Glomerular visceral epithelial cell (primary cell): ENCODE data around the gene GLO1.
A peak's percentile ranks its signal among the peaks of the same experiment; 100 is the strongest.

ENCODE experiments used
- DNase-seq: peaks from one replicate; pipeline ENCODE4 v3.0.0-alpha.2; 2016; ENCODE audit errors: extremely low spot score

GLO1 gene

DNA sequence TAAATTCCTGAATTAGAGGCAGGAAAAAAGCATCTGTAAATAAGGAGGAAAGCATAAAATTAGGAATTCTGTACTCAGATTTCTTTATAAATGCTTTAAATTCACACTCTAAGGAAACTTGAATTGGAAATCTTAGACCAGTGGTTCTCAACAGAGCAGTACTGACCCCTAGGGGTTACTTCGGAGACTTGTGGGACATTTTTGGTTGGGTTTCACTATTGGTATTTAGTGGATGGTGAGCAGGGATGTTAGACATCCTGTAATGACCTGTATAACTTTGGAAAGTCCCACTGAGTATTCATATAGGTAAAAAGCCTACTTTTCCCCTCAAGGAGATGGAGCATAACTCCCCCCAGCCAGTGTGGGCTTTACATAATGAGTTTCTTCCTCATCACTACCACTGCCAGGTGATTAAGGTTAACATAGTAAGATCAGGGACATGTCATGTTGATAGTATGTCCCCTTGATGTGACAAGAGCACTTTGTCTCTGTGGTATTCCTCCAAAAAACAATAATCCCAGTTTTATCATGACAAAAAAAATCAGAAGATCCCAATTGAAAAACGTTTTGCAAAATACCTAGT lies 31.0 kb downstream of the GLO1 start:
- peak; percentile 53 for DNase-seq

DNA sequence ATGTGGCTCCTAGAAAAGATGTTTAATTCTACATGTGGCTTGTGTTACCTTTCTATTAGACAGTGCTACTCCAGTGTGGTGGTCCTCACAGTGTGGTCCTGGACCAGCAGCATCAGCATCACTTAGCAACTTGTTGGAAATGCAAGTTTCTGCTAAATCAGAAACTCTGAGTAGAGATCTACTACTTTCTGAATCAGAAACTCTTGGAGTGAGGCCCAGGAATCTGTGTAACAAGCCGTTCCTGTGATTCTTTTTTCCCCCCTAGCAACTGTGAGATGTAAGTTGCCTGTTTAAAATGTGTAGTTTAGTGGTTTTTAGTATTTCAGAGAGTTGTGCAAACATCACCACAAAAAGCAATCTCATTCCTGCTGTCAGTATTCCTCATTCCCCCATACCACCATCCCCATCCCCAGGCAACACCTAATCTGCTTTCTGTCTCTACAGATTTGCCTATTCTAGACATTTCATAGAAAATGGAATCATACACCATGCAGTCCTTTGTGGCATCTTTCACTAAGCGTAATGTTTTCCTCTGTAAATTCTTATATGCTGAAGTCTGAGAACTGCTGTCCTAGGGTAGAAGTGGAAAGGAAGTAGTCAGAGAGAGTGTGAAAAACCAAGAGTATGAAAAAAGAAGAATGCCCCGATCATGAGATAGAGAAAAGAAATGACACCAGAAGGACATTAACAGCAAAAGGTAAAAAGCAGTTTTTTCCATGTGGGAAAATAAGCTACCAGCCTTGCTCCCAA lies 44.4 kb downstream of the GLO1 start:
- DNase-seq = no peak

DNA sequence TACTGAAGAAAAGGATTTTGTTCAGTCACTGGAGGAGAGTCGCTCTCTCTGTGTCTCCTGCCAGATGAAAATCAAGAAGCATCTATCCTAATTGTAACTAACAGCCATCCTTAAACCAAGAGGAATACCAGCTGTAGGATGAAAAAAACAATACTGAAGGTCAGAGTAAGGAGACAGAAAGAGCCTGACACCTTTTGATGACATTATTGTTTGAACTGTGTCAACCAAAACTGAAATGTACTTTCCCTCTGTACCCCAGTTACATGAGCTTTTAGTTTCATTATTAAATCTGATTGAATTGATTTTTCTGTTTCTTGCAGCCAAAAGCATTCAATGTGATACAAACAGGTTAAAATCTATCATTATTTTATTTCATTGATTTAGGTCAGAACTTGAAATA lies 46.0 kb downstream of the GLO1 start:
- DNase-seq = no peak

DNA sequence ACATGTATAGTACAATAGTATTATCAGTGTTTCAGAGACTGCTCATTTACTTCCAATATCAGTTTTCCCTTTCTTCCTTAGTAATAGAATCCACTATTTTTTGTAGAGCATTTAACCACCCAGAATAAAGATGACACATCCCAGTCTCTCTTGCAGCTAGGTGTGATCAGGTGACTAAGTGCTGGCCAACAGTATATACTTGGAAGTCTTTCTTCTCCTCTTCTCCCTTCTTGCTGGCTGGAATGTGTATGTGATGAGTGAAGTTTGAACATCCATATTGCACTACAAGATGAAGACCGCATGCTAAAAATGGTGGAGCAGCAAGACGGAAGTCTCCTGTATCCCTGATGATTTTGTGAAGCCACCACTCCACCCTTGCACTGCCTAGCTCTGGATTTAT lies 48.7 kb downstream of the GLO1 start:
- DNase-seq = no peak

DNA sequence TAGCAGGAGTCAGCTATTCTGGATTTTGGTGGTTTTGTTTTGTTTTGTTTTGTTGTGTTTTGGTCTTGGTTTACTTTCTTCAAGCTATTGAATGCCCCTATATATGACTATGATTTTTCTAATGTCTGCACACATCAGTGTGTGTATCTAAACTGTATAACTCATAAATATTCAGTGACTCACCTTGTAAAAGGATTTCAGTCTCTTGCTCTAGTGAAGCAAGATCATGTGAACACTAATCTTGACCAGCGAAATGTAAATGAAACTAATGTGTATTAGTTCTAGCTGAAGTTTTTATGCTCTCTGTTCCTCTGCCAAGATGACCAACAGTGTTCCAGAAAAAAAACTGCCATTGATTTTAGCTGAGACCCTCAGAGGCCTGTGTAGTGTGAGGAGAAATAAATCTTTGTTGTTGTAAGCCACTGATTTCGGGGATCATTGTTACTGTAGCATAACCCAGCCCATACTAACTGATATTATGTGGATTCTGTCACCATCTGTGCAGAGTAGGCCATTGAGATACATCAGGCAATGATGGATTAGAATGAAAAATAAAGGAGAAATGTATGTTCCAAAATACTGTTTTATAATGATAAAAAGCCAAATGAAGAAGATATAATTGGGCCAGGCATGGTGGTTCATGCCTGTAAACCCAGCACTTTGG lies 51.7 kb downstream of the GLO1 start:
- no peak for DNase-seq

DNA sequence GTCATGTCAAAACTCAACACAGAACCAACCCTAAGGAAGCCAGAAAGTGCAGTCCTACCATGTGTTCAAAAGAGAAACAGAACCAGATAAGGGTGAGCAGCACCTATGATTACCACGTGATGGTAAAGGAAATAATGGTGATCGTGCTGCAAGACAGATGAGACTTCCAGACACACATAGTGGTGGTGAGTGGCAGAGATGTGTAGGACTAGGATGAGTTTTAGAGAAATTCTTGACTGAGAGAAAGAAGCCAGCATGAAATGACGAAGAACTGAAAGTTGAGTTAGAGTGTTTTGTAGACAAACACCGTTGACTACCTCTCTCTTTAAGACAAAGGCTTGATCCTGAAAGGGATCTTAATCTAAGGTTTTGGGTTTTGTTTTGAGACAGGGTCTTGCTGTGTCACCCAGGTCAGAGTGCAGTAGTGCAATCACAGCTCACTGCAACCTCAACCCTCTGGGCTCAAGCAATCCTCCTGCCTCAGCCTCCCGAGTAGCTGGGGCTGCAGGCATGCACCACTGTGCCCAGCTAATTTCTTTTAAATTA lies 52.7 kb downstream of the GLO1 start:
- DNase-seq = no peak

DNA sequence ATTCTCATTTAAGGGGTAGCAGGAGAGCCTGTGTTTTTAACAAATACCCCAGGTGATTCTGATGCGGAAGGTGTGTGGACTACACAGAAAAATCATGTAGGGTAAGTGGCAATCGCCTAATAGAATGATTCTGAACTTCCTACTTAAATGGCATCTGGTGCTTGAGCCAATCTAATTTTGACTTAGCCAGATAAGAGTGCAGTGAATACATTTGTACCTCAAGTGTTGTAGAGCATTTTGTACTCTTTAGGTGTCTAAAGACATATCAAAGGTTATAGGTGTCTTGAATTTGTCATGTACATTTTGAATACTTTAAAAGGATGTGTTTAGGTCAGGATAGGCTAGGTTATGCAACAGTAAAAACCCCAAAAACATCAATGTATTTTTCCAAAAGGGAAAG lies 53.2 kb downstream of the GLO1 start:
- no peak for DNase-seq

DNA sequence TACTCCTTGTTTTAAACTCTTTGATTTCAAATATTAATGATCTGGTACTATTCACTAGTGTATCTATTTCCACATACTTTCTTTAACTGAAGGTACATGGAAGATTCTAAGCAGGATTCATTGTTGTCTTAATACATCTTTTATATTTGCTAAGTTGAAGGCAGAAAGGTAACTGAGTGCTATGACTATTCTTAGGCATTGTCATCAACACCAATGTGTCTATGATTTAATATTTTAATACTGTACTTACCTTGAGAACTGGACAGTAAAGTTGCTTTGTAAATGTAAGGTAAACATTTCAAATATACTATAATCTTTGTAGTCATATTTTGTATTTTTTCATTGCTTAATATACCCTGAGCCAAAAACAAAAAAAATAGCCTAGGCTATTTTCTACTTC lies 54.3 kb downstream of the GLO1 start:
- DNase-seq = no peak

DNA sequence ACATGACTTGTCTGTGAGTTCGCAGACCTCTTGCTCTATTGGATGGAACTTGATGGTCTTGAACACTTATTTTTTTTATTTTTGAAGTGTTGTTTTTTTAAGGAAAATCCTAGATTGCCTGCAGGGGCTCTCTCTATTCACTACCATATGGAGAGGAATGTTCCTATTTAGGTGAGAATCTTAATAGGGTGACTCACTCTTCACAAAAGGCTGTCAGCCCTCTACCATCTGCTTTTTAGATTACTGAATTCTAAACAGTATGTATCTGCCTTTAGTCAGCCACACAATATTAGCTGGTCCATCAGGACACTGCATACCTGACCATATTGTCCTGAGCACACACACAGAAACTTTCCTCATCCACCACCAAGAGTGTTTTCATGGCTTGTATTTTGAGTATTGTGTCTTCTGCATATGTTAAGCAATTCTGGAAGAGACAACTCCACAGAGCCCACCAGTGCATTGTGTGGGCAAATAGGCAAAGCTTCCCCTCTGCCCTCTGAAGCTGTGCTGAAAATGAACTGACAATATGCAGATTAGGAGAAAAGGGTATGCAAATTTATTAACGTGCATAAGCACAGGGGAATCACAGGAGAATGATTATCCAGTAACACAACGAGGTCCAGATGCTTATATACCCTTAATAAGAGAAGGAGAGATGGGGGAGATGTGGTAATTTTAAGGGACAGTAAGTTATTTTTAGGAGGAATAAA lies 56.6 kb downstream of the GLO1 start:
- DNase-seq = no peak

DNA sequence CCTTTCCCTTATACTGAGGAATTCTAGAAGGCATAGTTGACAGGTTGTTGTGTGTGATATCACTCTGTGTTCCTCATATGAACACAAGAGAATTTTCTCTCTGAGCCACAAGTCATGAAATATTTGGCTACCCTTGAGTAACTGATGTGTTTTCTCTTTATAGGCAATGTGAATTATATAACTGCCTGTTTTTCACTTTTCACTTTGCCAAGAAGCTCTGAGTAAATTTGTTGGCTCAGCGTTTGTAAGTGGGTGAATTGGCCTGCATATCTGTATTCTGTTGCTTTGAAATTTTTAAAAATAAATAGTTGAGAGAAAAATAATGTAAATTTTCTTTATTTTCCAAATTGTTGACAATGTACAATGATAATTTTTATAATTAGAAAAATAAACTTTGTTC lies 58.0 kb downstream of the GLO1 start:
- no peak for DNase-seq

DNA sequence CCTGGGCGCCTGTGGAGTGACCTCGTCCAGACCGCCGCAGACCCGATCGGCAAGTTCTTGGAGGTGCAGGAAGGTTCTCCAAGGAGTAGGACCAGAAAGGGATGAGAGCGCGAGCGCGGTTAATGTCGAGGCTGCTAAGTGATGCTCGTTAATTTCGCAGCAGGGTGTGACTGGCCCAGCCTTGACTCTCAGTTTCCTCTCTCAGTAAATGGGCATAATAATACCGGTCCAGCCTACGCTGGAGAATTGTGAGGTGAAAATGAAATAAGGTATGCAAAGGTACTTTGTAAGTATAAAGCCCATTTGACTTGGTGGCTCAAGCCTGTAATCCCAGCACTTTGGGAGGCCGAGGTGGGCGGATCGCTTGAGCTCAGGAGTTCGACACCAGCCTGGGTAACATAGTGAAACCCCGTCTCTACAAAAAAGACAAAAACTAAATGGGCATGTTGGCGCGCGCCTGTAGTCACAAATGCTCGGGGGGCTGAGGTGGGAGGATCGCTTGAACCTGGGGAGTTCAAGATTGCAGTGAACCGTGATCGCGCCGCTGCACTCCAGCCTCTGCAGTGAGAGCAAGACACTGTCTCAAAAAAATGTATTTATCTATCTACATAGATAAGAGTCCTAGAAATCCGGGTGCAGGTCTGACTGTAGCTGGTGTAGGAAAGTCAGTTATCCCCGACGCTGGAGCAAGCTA lies 62.6 kb downstream of the GLO1 start:
- no peak for DNase-seq

DNA sequence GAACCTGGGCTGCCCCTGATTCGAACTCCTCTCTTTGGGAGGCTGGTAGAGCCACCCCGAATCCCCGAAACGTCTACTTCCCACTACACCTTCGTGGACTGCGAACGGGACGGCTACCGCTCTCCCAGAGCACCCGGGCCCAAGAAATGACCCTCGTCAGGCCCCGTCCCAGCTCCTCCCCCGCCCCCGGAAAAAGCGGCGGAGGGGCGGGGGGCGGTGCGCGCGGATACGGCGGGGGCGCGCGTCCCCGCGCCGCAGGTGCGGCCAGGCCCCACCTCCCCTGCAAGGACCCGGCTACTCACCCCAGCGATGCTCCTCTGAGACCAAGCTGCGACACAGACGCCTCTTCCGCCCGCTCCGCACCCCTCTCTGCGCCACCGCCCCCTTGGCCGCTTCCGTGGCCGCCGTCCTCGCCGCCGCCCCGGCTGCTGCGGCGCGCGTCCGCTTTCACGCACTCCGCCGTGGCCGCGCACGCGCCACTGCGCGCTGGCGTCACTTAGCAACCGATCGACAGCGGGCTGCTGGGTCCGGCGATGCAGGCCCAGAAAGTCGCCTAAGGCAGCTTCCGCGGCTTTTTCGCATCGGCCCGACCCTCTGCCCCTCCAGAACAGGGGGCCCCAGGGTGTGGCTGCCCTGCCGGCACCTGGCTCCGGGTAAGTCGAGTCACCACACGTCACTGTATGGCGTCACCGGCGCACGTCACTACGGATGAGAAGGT lies 63.3 kb downstream of the GLO1 start, which contains the start of gene BTBD9:
Gene BTBD9 (minus strand): TSS at position 432 of the 718 bp plus-strand sequence.
- peak; percentile 75 for DNase-seq

DNA sequence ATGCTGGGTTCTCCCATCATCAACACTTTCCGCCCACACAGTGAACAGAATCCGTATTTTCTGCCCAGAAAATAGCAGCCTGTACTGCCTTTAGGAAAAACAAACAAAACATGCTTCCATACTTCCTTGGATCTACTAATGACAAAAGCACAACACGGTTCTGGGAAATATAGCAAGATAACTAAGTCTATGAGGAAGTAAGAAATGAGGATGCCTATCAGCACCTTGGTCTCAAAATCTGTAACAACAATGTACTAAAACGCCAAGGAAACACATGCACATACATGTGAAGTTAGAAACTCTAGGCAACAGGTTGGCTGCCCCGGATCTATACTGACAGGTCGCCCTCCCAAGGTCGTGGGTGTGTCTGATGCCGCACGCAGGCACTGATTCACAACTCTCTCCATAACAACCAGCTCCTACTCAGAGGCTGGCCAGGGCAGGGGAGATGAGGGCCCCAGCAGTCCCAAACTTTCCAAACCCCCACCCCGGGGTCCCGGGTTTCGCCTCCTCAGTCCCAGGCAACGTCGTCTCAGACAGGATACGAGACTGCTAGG lies 63.9 kb downstream of the GLO1 start:
- DNase-seq = peak; percentile 46

DNA sequence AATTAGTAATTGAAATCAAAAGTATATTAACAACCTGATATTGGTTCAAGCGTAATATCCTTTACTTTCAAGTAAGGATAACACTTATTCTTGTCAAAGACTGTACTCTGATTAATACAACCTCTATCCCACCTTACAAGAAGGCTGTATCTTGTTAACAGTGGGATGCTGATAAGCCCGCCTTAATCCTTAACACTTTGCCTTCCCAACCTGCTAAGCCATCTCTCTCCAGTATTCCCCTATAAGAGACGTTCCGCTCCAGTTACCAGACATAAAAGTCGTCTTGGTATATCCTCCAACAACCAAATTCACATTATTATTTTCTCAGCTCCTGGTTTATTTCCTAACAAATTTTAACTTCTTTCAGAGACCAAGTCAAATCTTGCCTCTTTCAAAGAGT lies 65.2 kb downstream of the GLO1 start:
- no peak for DNase-seq

DNA sequence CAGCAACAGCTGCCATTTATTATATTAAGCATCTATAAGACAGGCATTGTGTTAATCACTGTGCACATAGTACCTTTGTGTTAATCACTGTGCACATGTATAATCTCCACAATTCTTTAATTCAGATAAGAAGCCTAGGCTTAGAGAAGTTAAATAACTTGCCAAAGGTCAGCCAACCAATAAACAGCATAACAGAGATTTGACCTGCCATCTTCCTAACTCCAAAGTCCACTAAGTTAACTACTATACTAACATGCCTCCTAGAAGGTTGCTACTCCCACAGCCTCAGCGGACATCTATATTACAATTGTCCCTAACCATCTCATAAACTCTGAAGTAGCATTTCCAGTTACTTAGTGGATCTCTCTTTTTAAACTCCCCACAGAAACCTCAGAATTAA lies 66.9 kb downstream of the GLO1 start:
- no peak for DNase-seq

DNA sequence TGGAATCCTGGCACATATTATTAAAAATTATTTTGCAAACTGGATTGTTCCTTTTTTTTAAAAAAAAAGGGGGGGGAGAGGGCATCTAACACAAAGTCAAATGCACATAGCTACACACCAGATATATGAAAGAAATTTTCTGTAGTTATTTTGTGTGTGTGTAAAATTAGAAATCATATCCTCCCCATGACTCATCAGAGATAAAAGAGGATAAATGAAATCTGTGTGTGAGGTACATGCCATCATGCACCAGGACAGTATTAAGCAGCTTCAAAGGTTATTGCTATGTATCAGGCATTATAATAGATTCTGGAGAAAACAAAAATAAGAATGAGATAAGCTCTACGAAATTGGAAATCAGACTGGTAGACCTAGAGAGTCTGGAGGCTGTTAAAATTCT lies 68.4 kb downstream of the GLO1 start:
- DNase-seq = no peak

DNA sequence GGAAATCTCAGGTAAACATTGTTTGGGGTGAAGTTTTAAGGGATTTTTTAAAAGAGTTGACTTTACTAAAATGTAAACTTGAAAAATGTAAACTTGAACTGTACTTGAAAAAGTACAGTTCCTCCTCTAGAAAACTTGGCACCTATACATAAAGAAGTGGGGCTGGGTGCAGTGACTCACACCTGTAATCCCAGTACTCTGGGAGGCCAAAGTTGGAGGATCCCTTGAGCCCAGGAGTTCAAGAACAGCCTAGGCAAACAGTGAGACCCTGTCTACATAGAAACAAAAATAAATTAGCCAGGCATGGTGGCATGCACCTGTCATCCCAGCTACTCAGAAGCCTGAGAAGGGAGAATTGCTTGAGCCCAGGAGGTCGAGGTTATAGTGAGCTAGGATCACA lies 70.5 kb downstream of the GLO1 start:
- no peak for DNase-seq

DNA sequence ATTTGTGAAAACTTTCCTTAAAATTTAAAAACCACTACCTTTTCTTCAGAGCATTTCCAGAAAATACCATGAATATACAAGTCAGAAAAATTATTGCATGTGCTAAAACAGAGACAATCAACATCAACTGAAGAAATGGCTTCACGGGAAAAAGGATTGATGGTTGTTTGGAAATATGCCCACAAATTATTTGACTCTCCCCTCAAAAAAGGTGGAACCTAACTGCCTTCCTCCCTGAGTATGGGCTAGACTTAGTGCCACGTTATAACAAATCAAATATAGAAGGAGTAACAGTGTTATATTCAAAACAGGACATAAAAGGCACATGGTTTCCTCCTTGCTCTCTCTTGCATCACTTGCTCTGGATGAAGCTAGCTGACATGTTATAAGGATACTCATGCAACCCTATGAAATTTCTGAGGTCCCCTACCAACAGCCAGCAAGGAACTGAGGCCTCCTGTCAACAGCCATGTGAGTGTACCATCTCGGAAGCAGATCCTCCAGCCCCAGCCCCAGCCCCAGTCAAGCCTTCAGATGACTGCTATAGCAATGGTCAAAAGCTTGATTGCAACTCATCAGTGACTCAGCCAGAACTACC lies 71.7 kb downstream of the GLO1 start:
- no peak for DNase-seq
